ENCODE results near the gene PDLIM1. TPM values are rescaled to one million over a fixed set of nuclear protein-coding genes. Genes with fewer than 3 reads are reported as not detected.

Gene PDLIM1
- total and polyA plus RNA-seq, 2 of the 13 experiments (the other 11 are each of a cell fraction or from before 2014, with no cell fraction given): 119 to 123 TPM

- no peak for TF ChIP-seq JARID2 (CRISPR knock-in tag; IDR thresholded peaks at IDR 0.05; ENCODE audit: insufficient replicate concordance)
- TF ChIP-seq FOXO1 (CRISPR knock-in tag; IDR thresholded peaks at IDR 0.05): no peak
- no peak for TF ChIP-seq MLXIP (CRISPR knock-in tag; IDR thresholded peaks at IDR 0.05; ENCODE audit: borderline replicate concordance)
- TF ChIP-seq PHF8 (CRISPR knock-in tag; IDR thresholded peaks at IDR 0.05): no peak
- TF ChIP-seq PHF21A (CRISPR knock-in tag; IDR thresholded peaks at IDR 0.05): 0 out of 2 replicates have a peak, but pooled peaks have one; percentile 22
- TF ChIP-seq ZNF552 (CRISPR knock-in tag; IDR thresholded peaks at IDR 0.05; ENCODE audit: borderline replicate concordance): no peak
- TF ChIP-seq CCAR2 (optimal IDR thresholded peaks at IDR 0.05; ENCODE audit: low read depth, low read length): no peak
- no peak for TF ChIP-seq HCFC1 (IDR thresholded peaks at IDR 0.05; ENCODE audit: low read depth, low read length)
- TF ChIP-seq STAT5B (CRISPR knock-in tag; IDR thresholded peaks at IDR 0.05): no peak
- no peak for TF ChIP-seq NR2F1 (CRISPR knock-in tag; IDR thresholded peaks at IDR 0.05)
- no peak for TF ChIP-seq HMGA1 (CRISPR knock-in tag; conservative IDR thresholded peaks at IDR 0.05)
- no peak for TF ChIP-seq PHF5A (CRISPR knock-in tag; IDR thresholded peaks at IDR 0.05; ENCODE audit: low read depth, unreplicated experiment)
- 0 out of 2 replicates have a peak, but pooled peaks have one; percentile 28 for TF ChIP-seq ZBTB38 (CRISPR knock-in tag; IDR thresholded peaks at IDR 0.05)
- TF ChIP-seq NFYC (CRISPR knock-in tag; IDR thresholded peaks at IDR 0.05): no peak
- no peak for TF ChIP-seq CHD2 (IDR thresholded peaks at IDR 0.05; ENCODE audit: low read depth, low read length)
- no peak for TF ChIP-seq WIZ (CRISPR knock-in tag; IDR thresholded peaks at IDR 0.05)
- no peak for TF ChIP-seq ZNF580 (CRISPR knock-in tag; IDR thresholded peaks at IDR 0.05; ENCODE audit: borderline replicate concordance, low read depth)
- TF ChIP-seq CBX2 (IDR thresholded peaks at IDR 0.05; ENCODE audit: low read depth, low read length): no peak
- no peak for TF ChIP-seq CBX2 (CRISPR knock-in tag; IDR thresholded peaks at IDR 0.05; ENCODE audit: low read depth)
- TF ChIP-seq ZNF770 (CRISPR knock-in tag; IDR thresholded peaks at IDR 0.05): peak; percentile 73; the same call in 1 of the 2 replicates
- no peak for TF ChIP-seq ZNF30 (CRISPR knock-in tag; IDR thresholded peaks at IDR 0.05)
- no peak for TF ChIP-seq ZNF678 (CRISPR knock-in tag; IDR thresholded peaks at IDR 0.05)
- TF ChIP-seq SKIL (CRISPR knock-in tag; IDR thresholded peaks at IDR 0.05; ENCODE audit: borderline replicate concordance): no peak
These were observed 14.2 kb downstream of the PDLIM1 start (continued) for GRCh38 chr10:95276367-95277200.
